H9 (cell line): Measurements from ENCODE around the gene ADAMTS17. TPM values are rescaled to one million over a fixed set of nuclear protein-coding genes. Genes with fewer than 3 reads are reported as not detected.

Experiments used
- DNase-seq: peaks from one replicate; pipeline ENCODE4 v3.0.0-alpha.2; 2017
- H2AFZ ChIP-seq: one replicate; pipeline ENCODE4 v1.6.1; 2013; ENCODE audit warnings: mild to moderate bottlenecking, low read length, control low read depth, moderate library complexity
- H2AK5ac ChIP-seq: 2 replicates; pipeline ENCODE4 v1.6.1; 2013; ENCODE audit warnings: low read length, control low read depth, mixed read lengths; ENCODE audit not compliant: insufficient read length
- H2BK120ac ChIP-seq: one replicate; pipeline ENCODE4 v1.6.1; 2013; ENCODE audit warnings: low read depth, mild to moderate bottlenecking, low read length, control low read depth, inconsistent platforms; ENCODE audit not compliant: poor library complexity, severe bottlenecking
- H2BK12ac ChIP-seq: 2 replicates; pipeline ENCODE4 v1.6.1; 2013; ENCODE audit warnings: low read length, control low read depth, mixed read lengths, low read depth; ENCODE audit not compliant: insufficient read length
- H2BK15ac ChIP-seq: 2 replicates; pipeline ENCODE4 v1.6.1; 2013; ENCODE audit warnings: low read depth, low read length, control low read depth
- H2BK20ac ChIP-seq: one replicate; pipeline ENCODE4 v1.6.1; 2013; ENCODE audit warnings: low read depth, mild to moderate bottlenecking, low read length, control low read depth, inconsistent platforms; ENCODE audit not compliant: poor library complexity, severe bottlenecking
- H2BK5ac ChIP-seq: 2 replicates; pipeline ENCODE4 v1.6.1; 2013; ENCODE audit warnings: low read length, control low read depth, mixed read lengths; ENCODE audit not compliant: insufficient read length
- H3K14ac ChIP-seq: 2 replicates; pipeline ENCODE4 v1.6.1; 2013; ENCODE audit warnings: low read length, control low read depth; ENCODE audit not compliant: insufficient read depth
- H3K18ac ChIP-seq: 2 replicates; pipeline ENCODE4 v1.6.1; 2013; ENCODE audit warnings: low read depth, mild to moderate bottlenecking, mixed read lengths, low read length, control low read depth; ENCODE audit not compliant: insufficient read length
- H3K23ac ChIP-seq: 2 replicates; pipeline ENCODE4 v1.6.1; 2013; ENCODE audit warnings: low read length, control low read depth, mixed read lengths, low read depth; ENCODE audit not compliant: insufficient read length
- H3K23me2 ChIP-seq: 2 replicates; pipeline ENCODE4 v1.6.1; 2013; ENCODE audit warnings: low read depth, mild to moderate bottlenecking, mixed read lengths, low read length, control low read depth; ENCODE audit not compliant: insufficient read length, poor library complexity, severe bottlenecking
- H3K27ac ChIP-seq: 2 replicates; pipeline ENCODE4 v1.5.1; 2013; ENCODE audit warnings: low read length, control low read depth, mixed read lengths, low read depth; ENCODE audit not compliant: insufficient read length
- H3K27me3 ChIP-seq: 2 replicates; pipeline ENCODE4 v1.6.1; 2013; ENCODE audit warnings: low read length, control low read depth, inconsistent platforms; ENCODE audit not compliant: insufficient read depth
- H3K4ac ChIP-seq: 2 replicates; pipeline ENCODE4 v1.6.1; 2013; ENCODE audit warnings: low read depth, mild to moderate bottlenecking, control low read depth, inconsistent platforms, low read length, moderate library complexity
- H3K4me1 ChIP-seq: 2 replicates; pipeline ENCODE4 v1.6.1; 2013; ENCODE audit warnings: low read length, control low read depth, inconsistent platforms; ENCODE audit not compliant: insufficient read depth
- H3K4me2 ChIP-seq: 2 replicates; pipeline ENCODE4 v1.6.1; 2013; ENCODE audit warnings: low read length, control low read depth, mixed read lengths; ENCODE audit not compliant: insufficient read length, insufficient read depth
- H3K56ac ChIP-seq: 2 replicates; pipeline ENCODE4 v1.6.1; 2013; ENCODE audit warnings: low read depth, mild to moderate bottlenecking, mixed read lengths, low read length, control low read depth; ENCODE audit not compliant: insufficient read length
- H3K79me1 ChIP-seq: 2 replicates; pipeline ENCODE4 v1.6.1; 2013; ENCODE audit warnings: low read depth, mild to moderate bottlenecking, moderate library complexity, low read length, control low read depth, inconsistent platforms; ENCODE audit not compliant: insufficient read depth, poor library complexity, severe bottlenecking
- H3K79me2 ChIP-seq: 2 replicates; pipeline ENCODE4 v1.6.1; 2013; ENCODE audit warnings: low read length, control low read depth, inconsistent platforms; ENCODE audit not compliant: insufficient read depth
- H3K9ac ChIP-seq: 2 replicates; pipeline ENCODE4 v1.6.1; 2013; ENCODE audit warnings: low read length, control low read depth, mixed read lengths; ENCODE audit not compliant: insufficient read length; ENCODE audit errors: extremely low read depth
- H3K9me3 ChIP-seq: one replicate; pipeline ENCODE4 v1.6.1; 2013; ENCODE audit warnings: low read depth, low read length, inconsistent platforms; ENCODE audit not compliant: control insufficient read depth
- H3T11ph ChIP-seq: one replicate; pipeline ENCODE4 v1.6.1; 2013; ENCODE audit warnings: mild to moderate bottlenecking, low read length, control low read depth, inconsistent platforms
- H4K20me1 ChIP-seq: one replicate; pipeline ENCODE4 v1.6.1; 2013; ENCODE audit not compliant: control insufficient read depth, insufficient read length, insufficient read depth
- H4K5ac ChIP-seq: 2 replicates; pipeline ENCODE4 v1.6.1; 2013; ENCODE audit warnings: low read depth, mild to moderate bottlenecking, mixed read lengths, low read length, control low read depth; ENCODE audit not compliant: insufficient read length
- H4K8ac ChIP-seq: replicated peaks from 2 replicates; pipeline ENCODE4 v1.6.1; 2013; ENCODE audit warnings: low read length, control low read depth, mixed read lengths, low read depth; ENCODE audit not compliant: insufficient read length
- H4K91ac ChIP-seq: 2 replicates; pipeline ENCODE4 v1.6.1; 2013; ENCODE audit warnings: low read depth, mild to moderate bottlenecking, moderate library complexity, mixed read lengths, low read length, control low read depth; ENCODE audit not compliant: insufficient read length
- H3K27ac Mint-ChIP-seq, 3 experiments: 2 replicates in 2 of 3; 3 replicates in 1 of 3; pipeline ENCODE4 v1.8.0; 2020 to 2021; ENCODE audit warnings: mixed read lengths in 3 of 3, mild to moderate bottlenecking in 1 of 3, moderate library complexity in 1 of 3
- H3K27me3 Mint-ChIP-seq: 2 replicates; pipeline ENCODE4 v1.8.0; 2021; ENCODE audit warnings: low read depth, mild to moderate bottlenecking, moderate library complexity, mixed read lengths
- H3K36me3 Mint-ChIP-seq, 3 experiments: 2 replicates in 2 of 3; 3 replicates in 1 of 3; pipeline ENCODE4 v1.8.0; 2020 to 2021; ENCODE audit warnings: low read depth in 3 of 3, mixed read lengths in 3 of 3; ENCODE audit not compliant: insufficient read depth in 1 of 3
- H3K4me1 Mint-ChIP-seq, 2 experiments: 2 replicates each; pipeline ENCODE4 v1.8.0; 2020; ENCODE audit warnings: mixed read lengths in 2 of 2
- H3K4me3 Mint-ChIP-seq, 2 experiments: 2 replicates in 1 of 2; 3 replicates in 1 of 2; pipeline ENCODE4 v1.8.0; 2020 to 2021; ENCODE audit warnings: mild to moderate bottlenecking in 2 of 2, mixed read lengths in 2 of 2, moderate library complexity in 1 of 2
- H3K9me3 Mint-ChIP-seq, 2 experiments: 2 replicates in 1 of 2; 3 replicates in 1 of 2; pipeline ENCODE4 v1.8.0; 2020; ENCODE audit warnings: mild to moderate bottlenecking in 2 of 2, mixed read lengths in 2 of 2, moderate library complexity in 1 of 2
- CTCF ChIP-seq: fragments of 200-600 bp; sonication (generic); conservative IDR thresholded peaks from 3 replicates; pipeline ENCODE4 v1.8.0; 2021; ENCODE audit warnings: antibody characterized with exemption, mild to moderate bottlenecking
- WGBS: extraction: QIAGEN DNeasy Blood & Tissue Kit; methylation state at CpG from one replicate; pipeline ENCODE4 v1.1.7; 2013; ENCODE audit warnings: missing lambda C conversion rate, low lambda C conversion rate, mixed read lengths; ENCODE audit not compliant: insufficient read length; ENCODE audit errors: extremely low coverage; 5-methylcytosine and 5-hydroxymethylcytosine counted together
- total RNA-seq: library from RNA; stranded (reverse); gene quantifications from 2 replicates; pipeline ENCODE4 v1.2.1, GENCODE V29; 2021

ADAMTS17 gene
- total RNA-seq, 1 experiment from 2014 or later: 2.9 TPM

- no peaks in the 10 kb centered on the region for H3K9me3 ChIP-seq
- H2AK5ac ChIP-seq: no peak overlapping the region
- H3K4ac ChIP-seq: no peak overlapping the region
- TF ChIP-seq CTCF: no peak
- H3K9ac ChIP-seq: no peak overlapping the region
- H2AFZ ChIP-seq: no peak overlapping the region
- H4K20me1 ChIP-seq: no peaks in the 10 kb centered on the region
- H2BK120ac ChIP-seq: no peak overlapping the region
- no peak for DNase-seq
- H3K56ac ChIP-seq: no peak overlapping the region
- H2BK15ac ChIP-seq: no peak overlapping the region
- no peaks in the 10 kb centered on the region for H3K79me1 ChIP-seq
- no peak overlapping the region for H3K27ac ChIP-seq
- H3K4me2 ChIP-seq: no peak overlapping the region
- H3K9me3 Mint-ChIP-seq: peaks cover 5 to 6% of the 10 kb centered on the region in 2 experiments; a peak in 3 of 5 replicates
- H3K27ac Mint-ChIP-seq: peak overlapping the region in 1 of 3 experiments; percentile 9; a peak in 1 of 7 replicates
- H2BK12ac ChIP-seq: no peak overlapping the region
- H2BK20ac ChIP-seq: no peak overlapping the region
- no peaks in the 10 kb centered on the region for H3K4me1 ChIP-seq
- no peak overlapping the region for H3K23ac ChIP-seq
- no peak overlapping the region for H3K4me3 Mint-ChIP-seq
- H3K23me2 ChIP-seq: no peaks in the 10 kb centered on the region
- H3K36me3 Mint-ChIP-seq: no peaks in the 10 kb centered on the region; a peak in 1 of 7 replicates
- H3K18ac ChIP-seq: no peak overlapping the region
- no peak overlapping the region for H4K5ac ChIP-seq
- H3K4me1 Mint-ChIP-seq: peaks cover 8% of the 10 kb centered on the region in 2 experiments; a peak in 3 of 4 replicates
- no peaks in the 10 kb centered on the region for H3K79me2 ChIP-seq
- no peak overlapping the region for H4K8ac ChIP-seq
- no peak overlapping the region for H4K91ac ChIP-seq
- no CpG with 5 or more reads among the region's 8 CpGs for WGBS
- H3K27me3 ChIP-seq: no peaks in the 10 kb centered on the region
- H3K27me3 Mint-ChIP-seq: no peaks in the 10 kb centered on the region; the same call in none of the 2 replicates
- H3K14ac ChIP-seq: no peak overlapping the region
- no peak overlapping the region for H3T11ph ChIP-seq
- no peak overlapping the region for H2BK5ac ChIP-seq
Observed at GRCh38 chr15:100306098-100306497, 35.7 kb downstream of the ADAMTS17 start.
